HepG2 (cell line): ENCODE results near the gene LILRB3. TPM values are rescaled to one million over a fixed set of nuclear protein-coding genes. Genes with fewer than 3 reads are reported as not detected.

Experiments used
- ISX ChIP-seq: sonication (generic); formaldehyde crosslinking; conservative IDR thresholded peaks from 2 replicates; pipeline ENCODE4 v1.5.0; 2020; ENCODE audit warnings: missing genetic modification reagents
- JUN ChIP-seq: sonication (generic); formaldehyde crosslinking; IDR thresholded peaks from 2 replicates; pipeline ENCODE4 v1.4.0; 2020; ENCODE audit warnings: mild to moderate bottlenecking, missing genetic modification reagents
- POLR2AphosphoS2 ChIP-seq: IDR thresholded peaks from 2 replicates; pipeline ENCODE4 v1.6.1; 2011; ENCODE audit warnings: low read depth, low read length, improper control_type of control experiment
- RCOR2 ChIP-seq: IDR thresholded peaks from 2 replicates; pipeline ENCODE4 v1.6.1; 2016; ENCODE audit warnings: missing biosample characterization, missing genetic modification reagents
- SMARCC2 ChIP-seq: fragments of 450-650 bp; IDR thresholded peaks from 2 replicates; pipeline ENCODE4 v1.6.1; 2017; ENCODE audit warnings: antibody characterized with exemption, mild to moderate bottlenecking
- SNAPC2 ChIP-seq: sonication (generic); formaldehyde crosslinking; IDR thresholded peaks from 2 replicates; pipeline ENCODE4 v1.8.1; 2022; ENCODE audit warnings: mild to moderate bottlenecking, missing genetic modification reagents
- STAT5B ChIP-seq: sonication (generic); formaldehyde crosslinking; IDR thresholded peaks from 2 replicates; pipeline ENCODE4 v1.4.0; 2020; ENCODE audit warnings: missing genetic modification reagents
- THAP11 ChIP-seq: IDR thresholded peaks from 2 replicates; pipeline ENCODE4 v1.6.1; 2016; ENCODE audit warnings: missing biosample characterization, missing genetic modification reagents
- ZFYVE20 ChIP-seq: sonication (generic); formaldehyde crosslinking; IDR thresholded peaks from 2 replicates; pipeline ENCODE4 v1.8.0; 2023; ENCODE audit warnings: low read depth, mild to moderate bottlenecking, moderate library complexity, missing genetic modification reagents, borderline replicate concordance
- ZNF180 ChIP-seq: sonication (generic); formaldehyde crosslinking; IDR thresholded peaks from 2 replicates; pipeline ENCODE4 v1.4.0; 2020; ENCODE audit warnings: low read depth, missing genetic modification reagents, borderline replicate concordance
- ZNF350 ChIP-seq: sonication (generic); formaldehyde crosslinking; IDR thresholded peaks from 2 replicates; pipeline ENCODE4 v1.4.0; 2020; ENCODE audit warnings: mild to moderate bottlenecking, low read depth, missing genetic modification reagents, borderline replicate concordance
- ZNF839 ChIP-seq: sonication (generic); formaldehyde crosslinking; IDR thresholded peaks from 2 replicates; pipeline ENCODE4 v1.4.0; 2020; ENCODE audit warnings: missing genetic modification reagents, mild to moderate bottlenecking, borderline replicate concordance
- ZSCAN25 ChIP-seq: sonication (generic); formaldehyde crosslinking; IDR thresholded peaks from 2 replicates; pipeline ENCODE4 v1.8.0; 2022; ENCODE audit warnings: mild to moderate bottlenecking, missing genetic modification reagents
- polyA plus RNA-seq, 8 experiments: library from polyadenylated mRNA; depleted of rRNA in 3 of 8; stranded (reverse) in 7 of 8; unstranded in 1 of 8; fragments of >200 nt; fragmentation: Illumina TruSeq in 4 of 8; extraction: Trizol in 4 of 8; gene quantifications; 2 replicates each; pipeline versions ENCODE4 v1.2.1 to v1.2.3, GENCODE V29; 2011 to 2016; ENCODE audit warnings: low read depth in 4 of 8, missing spikeins in 1 of 8, mixed read lengths in 1 of 8; ENCODE audit not compliant: insufficient read depth in 1 of 8
- total RNA-seq, 5 experiments: library from RNA; depleted of rRNA; stranded (reverse); fragments of >200 nt; fragmentation: Illumina TruSeq; extraction: Trizol; gene quantifications; 2 replicates each; pipeline ENCODE4 v1.2.3, GENCODE V29; 2016; ENCODE audit warnings: low read depth in 1 of 5
- TF ChIP-seq, protein P1 (sequence below): sonication (generic); formaldehyde crosslinking; IDR thresholded peaks from 2 replicates; pipeline ENCODE4 v1.9.0; 2022; ENCODE audit warnings: low read depth, missing genetic modification reagents
- TF ChIP-seq, protein P2 (sequence below): sonication (generic); formaldehyde crosslinking; IDR thresholded peaks from 2 replicates; pipeline ENCODE4 v1.4.0; 2020; ENCODE audit warnings: missing genetic modification reagents
- TF ChIP-seq, protein P3 (sequence below): sonication (generic); formaldehyde crosslinking; IDR thresholded peaks from 2 replicates; pipeline ENCODE4 v1.4.0; 2020; ENCODE audit warnings: missing genetic modification reagents, mild to moderate bottlenecking, borderline replicate concordance
- TF ChIP-seq, protein P4 (sequence below): sonication (generic); formaldehyde crosslinking; IDR thresholded peaks from 2 replicates; pipeline ENCODE4 v1.4.0; 2020; ENCODE audit warnings: missing genetic modification reagents, low read depth, mild to moderate bottlenecking, borderline replicate concordance

Gene LILRB3
- total and polyA plus RNA-seq, 2 of the 13 experiments (the other 11 are each of a cell fraction or from before 2014, with no cell fraction given) = 0.22 TPM; not detected in 1

DNA sequence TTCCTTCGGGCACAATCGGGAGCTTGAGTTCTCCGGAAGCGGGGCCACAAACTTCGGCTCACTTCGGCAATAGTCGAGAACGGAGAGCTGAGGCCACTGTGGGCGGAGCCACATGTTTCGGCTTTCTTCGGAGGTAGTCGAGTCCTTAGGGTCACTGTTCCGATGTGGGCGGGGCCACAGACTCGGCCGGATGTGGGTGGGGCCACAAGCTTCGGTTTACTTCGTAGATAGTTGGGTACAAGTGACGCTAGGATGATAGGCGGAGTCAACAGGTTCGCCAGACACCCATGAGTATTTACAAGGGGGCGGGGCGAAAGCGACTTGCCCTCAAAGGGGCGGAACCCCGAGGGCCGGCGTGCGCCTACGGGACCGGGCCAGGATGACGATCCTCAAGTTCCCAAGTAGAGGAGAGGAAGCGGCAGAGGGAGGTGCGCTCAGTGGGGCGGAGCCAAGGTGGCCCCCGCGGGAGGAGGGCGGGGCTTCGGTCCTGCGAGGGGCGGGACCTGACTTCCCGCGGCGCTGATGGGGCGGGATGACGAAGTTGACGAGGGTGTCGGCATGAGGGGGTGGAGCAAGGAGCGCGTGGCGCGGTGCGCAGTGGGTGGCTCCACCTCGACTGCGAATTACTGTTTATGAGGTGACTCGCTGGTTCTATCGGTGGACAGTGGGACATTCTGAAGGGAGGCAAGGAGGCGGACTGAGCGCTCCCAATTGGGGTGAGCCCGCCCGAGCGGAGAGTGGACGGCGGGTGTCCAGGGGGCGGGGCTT lies 32.9 kb downstream of the LILRB3 start (continued):
- TF ChIP-seq POLR2AphosphoS2 = peak; percentile 62; the same call in 1 of the 2 replicates
- TF ChIP-seq STAT5B (CRISPR knock-in tag) = no peak
- TF ChIP-seq ZNF350 (CRISPR knock-in tag) = 0 out of 2 replicates have a peak, but pooled peaks have one; percentile 15
- TF ChIP-seq ZNF839 (CRISPR knock-in tag) = no peak
- TF ChIP-seq, protein P1, sequence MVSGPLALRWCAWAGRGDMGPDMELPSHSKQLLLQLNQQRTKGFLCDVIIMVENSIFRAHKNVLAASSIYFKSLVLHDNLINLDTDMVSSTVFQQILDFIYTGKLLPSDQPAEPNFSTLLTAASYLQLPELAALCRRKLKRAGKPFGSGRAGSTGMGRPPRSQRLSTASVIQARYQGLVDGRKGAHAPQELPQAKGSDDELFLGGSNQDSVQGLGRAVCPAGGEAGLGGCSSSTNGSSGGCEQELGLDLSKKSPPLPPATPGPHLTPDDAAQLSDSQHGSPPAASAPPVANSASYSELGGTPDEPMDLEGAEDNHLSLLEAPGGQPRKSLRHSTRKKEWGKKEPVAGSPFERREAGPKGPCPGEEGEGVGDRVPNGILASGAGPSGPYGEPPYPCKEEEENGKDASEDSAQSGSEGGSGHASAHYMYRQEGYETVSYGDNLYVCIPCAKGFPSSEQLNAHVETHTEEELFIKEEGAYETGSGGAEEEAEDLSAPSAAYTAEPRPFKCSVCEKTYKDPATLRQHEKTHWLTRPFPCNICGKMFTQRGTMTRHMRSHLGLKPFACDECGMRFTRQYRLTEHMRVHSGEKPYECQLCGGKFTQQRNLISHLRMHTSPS (CRISPR knock-in tag) = no peak
- TF ChIP-seq, protein P2, sequence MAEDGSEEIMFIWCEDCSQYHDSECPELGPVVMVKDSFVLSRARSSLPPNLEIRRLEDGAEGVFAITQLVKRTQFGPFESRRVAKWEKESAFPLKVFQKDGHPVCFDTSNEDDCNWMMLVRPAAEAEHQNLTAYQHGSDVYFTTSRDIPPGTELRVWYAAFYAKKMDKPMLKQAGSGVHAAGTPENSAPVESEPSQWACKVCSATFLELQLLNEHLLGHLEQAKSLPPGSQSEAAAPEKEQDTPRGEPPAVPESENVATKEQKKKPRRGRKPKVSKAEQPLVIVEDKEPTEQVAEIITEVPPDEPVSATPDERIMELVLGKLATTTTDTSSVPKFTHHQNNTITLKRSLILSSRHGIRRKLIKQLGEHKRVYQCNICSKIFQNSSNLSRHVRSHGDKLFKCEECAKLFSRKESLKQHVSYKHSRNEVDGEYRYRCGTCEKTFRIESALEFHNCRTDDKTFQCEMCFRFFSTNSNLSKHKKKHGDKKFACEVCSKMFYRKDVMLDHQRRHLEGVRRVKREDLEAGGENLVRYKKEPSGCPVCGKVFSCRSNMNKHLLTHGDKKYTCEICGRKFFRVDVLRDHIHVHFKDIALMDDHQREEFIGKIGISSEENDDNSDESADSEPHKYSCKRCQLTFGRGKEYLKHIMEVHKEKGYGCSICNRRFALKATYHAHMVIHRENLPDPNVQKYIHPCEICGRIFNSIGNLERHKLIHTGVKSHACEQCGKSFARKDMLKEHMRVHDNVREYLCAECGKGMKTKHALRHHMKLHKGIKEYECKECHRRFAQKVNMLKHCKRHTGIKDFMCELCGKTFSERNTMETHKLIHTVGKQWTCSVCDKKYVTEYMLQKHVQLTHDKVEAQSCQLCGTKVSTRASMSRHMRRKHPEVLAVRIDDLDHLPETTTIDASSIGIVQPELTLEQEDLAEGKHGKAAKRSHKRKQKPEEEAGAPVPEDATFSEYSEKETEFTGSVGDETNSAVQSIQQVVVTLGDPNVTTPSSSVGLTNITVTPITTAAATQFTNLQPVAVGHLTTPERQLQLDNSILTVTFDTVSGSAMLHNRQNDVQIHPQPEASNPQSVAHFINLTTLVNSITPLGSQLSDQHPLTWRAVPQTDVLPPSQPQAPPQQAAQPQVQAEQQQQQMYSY = no peak
- TF ChIP-seq ISX (CRISPR knock-in tag) = no peak
- TF ChIP-seq ZSCAN25 (CRISPR knock-in tag) = no peak
- TF ChIP-seq SNAPC2 = peak; percentile 66; the same call in 1 of the 2 replicates
- TF ChIP-seq THAP11 (CRISPR knock-in tag) = 0 out of 2 replicates have a peak, but pooled peaks have one; percentile 46
- no peak for TF ChIP-seq ZNF180 (CRISPR knock-in tag)
- TF ChIP-seq SMARCC2 = no peak
- TF ChIP-seq ZFYVE20 (CRISPR knock-in tag) = no peak
- TF ChIP-seq, protein P3, sequence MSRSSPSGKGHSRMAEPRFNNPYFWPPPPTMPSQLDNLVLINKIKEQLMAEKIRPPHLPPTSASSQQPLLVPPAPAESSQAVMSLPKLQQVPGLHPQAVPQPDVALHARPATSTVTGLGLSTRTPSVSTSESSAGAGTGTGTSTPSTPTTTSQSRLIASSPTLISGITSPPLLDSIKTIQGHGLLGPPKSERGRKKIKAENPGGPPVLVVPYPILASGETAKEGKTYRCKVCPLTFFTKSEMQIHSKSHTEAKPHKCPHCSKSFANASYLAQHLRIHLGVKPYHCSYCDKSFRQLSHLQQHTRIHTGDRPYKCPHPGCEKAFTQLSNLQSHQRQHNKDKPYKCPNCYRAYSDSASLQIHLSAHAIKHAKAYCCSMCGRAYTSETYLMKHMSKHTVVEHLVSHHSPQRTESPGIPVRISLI (CRISPR knock-in tag) = no peak
- TF ChIP-seq JUN (CRISPR knock-in tag) = peak; percentile 59
- TF ChIP-seq, protein P4, sequence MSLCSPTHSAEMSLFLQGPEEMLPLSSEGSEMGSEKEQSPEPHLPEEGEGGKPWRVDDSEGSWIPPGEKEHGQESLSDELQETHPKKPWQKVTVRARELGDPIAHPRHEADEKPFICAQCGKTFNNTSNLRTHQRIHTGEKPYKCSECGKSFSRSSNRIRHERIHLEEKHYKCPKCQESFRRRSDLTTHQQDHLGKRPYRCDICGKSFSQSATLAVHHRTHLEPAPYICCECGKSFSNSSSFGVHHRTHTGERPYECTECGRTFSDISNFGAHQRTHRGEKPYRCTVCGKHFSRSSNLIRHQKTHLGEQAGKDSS (CRISPR knock-in tag) = no peak
- TF ChIP-seq RCOR2 = no peak
